ENCODE data around the gene SLC10A7.
A peak's percentile ranks its signal among the peaks of the same experiment; 100 is the strongest.

DNA sequence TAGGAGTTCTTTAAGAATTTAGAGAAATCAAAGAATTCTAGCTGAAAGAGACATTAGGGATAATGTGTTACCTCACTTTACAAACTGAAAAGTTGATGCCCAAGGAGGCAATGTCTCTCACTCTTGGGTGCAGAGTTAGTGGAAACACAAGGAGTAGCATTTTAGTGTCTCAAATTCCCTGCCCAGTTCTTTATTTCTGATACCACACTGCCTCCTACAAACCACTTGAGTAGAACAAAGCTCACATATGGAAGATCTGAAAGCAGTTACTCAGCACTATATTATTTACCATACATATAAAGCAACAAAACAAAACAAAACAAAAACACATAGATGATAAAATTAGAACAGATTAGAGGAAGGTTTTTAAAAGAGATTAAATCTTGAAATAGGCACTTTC, 183.2 kb downstream of the SLC10A7 start:
- TF ChIP-seq, protein P1, sequence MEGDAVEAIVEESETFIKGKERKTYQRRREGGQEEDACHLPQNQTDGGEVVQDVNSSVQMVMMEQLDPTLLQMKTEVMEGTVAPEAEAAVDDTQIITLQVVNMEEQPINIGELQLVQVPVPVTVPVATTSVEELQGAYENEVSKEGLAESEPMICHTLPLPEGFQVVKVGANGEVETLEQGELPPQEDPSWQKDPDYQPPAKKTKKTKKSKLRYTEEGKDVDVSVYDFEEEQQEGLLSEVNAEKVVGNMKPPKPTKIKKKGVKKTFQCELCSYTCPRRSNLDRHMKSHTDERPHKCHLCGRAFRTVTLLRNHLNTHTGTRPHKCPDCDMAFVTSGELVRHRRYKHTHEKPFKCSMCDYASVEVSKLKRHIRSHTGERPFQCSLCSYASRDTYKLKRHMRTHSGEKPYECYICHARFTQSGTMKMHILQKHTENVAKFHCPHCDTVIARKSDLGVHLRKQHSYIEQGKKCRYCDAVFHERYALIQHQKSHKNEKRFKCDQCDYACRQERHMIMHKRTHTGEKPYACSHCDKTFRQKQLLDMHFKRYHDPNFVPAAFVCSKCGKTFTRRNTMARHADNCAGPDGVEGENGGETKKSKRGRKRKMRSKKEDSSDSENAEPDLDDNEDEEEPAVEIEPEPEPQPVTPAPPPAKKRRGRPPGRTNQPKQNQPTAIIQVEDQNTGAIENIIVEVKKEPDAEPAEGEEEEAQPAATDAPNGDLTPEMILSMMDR (IDR thresholded peaks at IDR 0.05; ENCODE audit: control extremely low read depth in 1 of 3, insufficient read depth in 1 of 3, low read depth in 1 of 3, low read length in 3 of 3): peak in 1 of 3 experiments; percentile 5; a peak in 1 of 4 replicates
- no peak for TF ChIP-seq RBBP5 (IDR thresholded peaks at IDR 0.05; ENCODE audit: borderline replicate concordance, low read depth, low read length)
- no peak for TF ChIP-seq GABPA (IDR thresholded peaks at IDR 0.05; ENCODE audit: borderline replicate concordance, insufficient read depth, low read length)
- no peak for TF ChIP-seq SP1 (IDR thresholded peaks at IDR 0.05; ENCODE audit: low read depth, low read length)
- no peak for TF ChIP-seq CREB1 (IDR thresholded peaks at IDR 0.05)
- TF ChIP-seq BRCA1 (IDR thresholded peaks at IDR 0.05; ENCODE audit: low read depth, low read length): no peak
- TF ChIP-seq YY1 (IDR thresholded peaks at IDR 0.05; ENCODE audit: low read depth, low read length): no peak
- TF ChIP-seq POLR2AphosphoS5 (IDR thresholded peaks at IDR 0.05; ENCODE audit: low read depth, low read length): no peak
- no peak for TF ChIP-seq CHD1 (IDR thresholded peaks at IDR 0.05; ENCODE audit: low read depth, low read length)
- TF ChIP-seq TCF12 (IDR thresholded peaks at IDR 0.05; ENCODE audit: low read depth, low read length): no peak
